WTC11 (cell line): ENCODE results near the gene CHPF. TPM values are rescaled to one million over a fixed set of nuclear protein-coding genes. Genes with fewer than 3 reads are reported as not detected.

Source experiments
- ATAC-seq: fragments of 200-7000 bp; cut with Tn5 transposase; 2 replicates; pipeline ENCODE4 v1.10.0; 2021; ENCODE audit warnings: mild to moderate bottlenecking, moderate library complexity
- CTCF ChIA-PET: fragments of 300-600 bp; sonication (Branson Sonifier 250); formaldehyde crosslinking; loops from one replicate; lab custom pipeline; 2021; ENCODE audit warnings: antibody characterized with exemption; lab: Charles Lee
- POLR2A ChIA-PET: fragments of 350-600 bp; sonication (Branson Sonifier 250); formaldehyde crosslinking; loops from one replicate; lab custom pipeline; 2021; ENCODE audit warnings: antibody characterized with exemption; lab: Charles Lee
- DNase-seq: peaks from one replicate; pipeline ENCODE4 v3.0.0; 2021; ENCODE audit warnings: low spot score
- H3K27ac Mint-ChIP-seq: 2 replicates; pipeline ENCODE4 v1.8.0; 2021; ENCODE audit warnings: mixed read lengths
- H3K27me3 Mint-ChIP-seq: 2 replicates; pipeline ENCODE4 v1.8.0; 2021; ENCODE audit warnings: low read depth, mild to moderate bottlenecking, moderate library complexity, mixed read lengths
- H3K36me3 Mint-ChIP-seq: 2 replicates; pipeline ENCODE4 v1.8.0; 2021; ENCODE audit warnings: mixed read lengths
- H3K4me1 Mint-ChIP-seq: 2 replicates; pipeline ENCODE4 v1.8.0; 2022; ENCODE audit warnings: mixed read lengths
- H3K4me3 Mint-ChIP-seq: 2 replicates; pipeline ENCODE4 v1.8.0; 2021; ENCODE audit warnings: mild to moderate bottlenecking, moderate library complexity, mixed read lengths
- H3K9me3 Mint-ChIP-seq: 2 replicates; pipeline ENCODE4 v1.8.0; 2021; ENCODE audit warnings: mixed read lengths
- ATF1 ChIP-seq: sonication (generic); formaldehyde crosslinking; IDR thresholded peaks from 2 replicates; pipeline ENCODE4 v1.8.1; 2023; ENCODE audit warnings: mild to moderate bottlenecking, moderate library complexity, missing genetic modification reagents
- CREB1 ChIP-seq: sonication (generic); formaldehyde crosslinking; IDR thresholded peaks from 2 replicates; pipeline ENCODE4 v1.8.0; 2023; ENCODE audit warnings: mild to moderate bottlenecking, missing genetic modification reagents
- ELF4 ChIP-seq: sonication (generic); formaldehyde crosslinking; IDR thresholded peaks from 2 replicates; pipeline ENCODE4 v1.8.1; 2022; ENCODE audit warnings: low read depth, mild to moderate bottlenecking, moderate library complexity, missing genetic modification reagents
- ETV6 ChIP-seq: sonication (generic); formaldehyde crosslinking; IDR thresholded peaks from 2 replicates; pipeline ENCODE4 v1.8.1; 2022; ENCODE audit warnings: mild to moderate bottlenecking, missing genetic modification reagents
- IRF2 ChIP-seq: sonication (generic); formaldehyde crosslinking; IDR thresholded peaks from 2 replicates; pipeline ENCODE4 v1.8.0; 2022; ENCODE audit warnings: low read depth, missing genetic modification reagents, borderline replicate concordance
- MXD4 ChIP-seq: fragments of 250-450 bp; sonication (Bioruptor Pico); IDR thresholded peaks from 2 replicates; pipeline ENCODE4 v1.8.0; 2021; ENCODE audit warnings: mild to moderate bottlenecking, moderate library complexity, borderline replicate concordance
- SOX15 ChIP-seq: fragments of 250-450 bp; sonication (Bioruptor Pico); IDR thresholded peaks from 2 replicates; pipeline ENCODE4 v1.9.0; 2021; ENCODE audit warnings: mild to moderate bottlenecking
- TEAD1 ChIP-seq: sonication (generic); formaldehyde crosslinking; IDR thresholded peaks from 2 replicates; pipeline ENCODE4 v1.8.0; 2022; ENCODE audit warnings: mild to moderate bottlenecking, missing genetic modification reagents
- ZNF138 ChIP-seq: sonication (generic); formaldehyde crosslinking; conservative IDR thresholded peaks from 2 replicates; pipeline ENCODE4 v1.8.1; 2022; ENCODE audit warnings: mild to moderate bottlenecking, moderate library complexity, missing genetic modification reagents
- total RNA-seq: library from RNA; stranded (reverse); gene quantifications from 3 replicates; pipeline ENCODE4 v1.2.3, GENCODE V29; 2021
- TF ChIP-seq, protein P1 (sequence below): fragments of 250-450 bp; sonication (Bioruptor Pico); IDR thresholded peaks from 2 replicates; pipeline ENCODE4 v1.9.0; 2021; ENCODE audit warnings: mild to moderate bottlenecking, borderline replicate concordance
- TF ChIP-seq, protein P2 (sequence below): sonication (generic); formaldehyde crosslinking; IDR thresholded peaks from 2 replicates; pipeline ENCODE4 v1.8.1; 2023; ENCODE audit warnings: mild to moderate bottlenecking, missing genetic modification reagents
- TF ChIP-seq, protein P3 (sequence below): fragments of 250-450 bp; sonication (Bioruptor Pico); IDR thresholded peaks from 2 replicates; pipeline ENCODE4 v1.8.0; 2021; ENCODE audit warnings: mild to moderate bottlenecking
- TF ChIP-seq, protein P4 (sequence below): sonication (generic); formaldehyde crosslinking; IDR thresholded peaks from 2 replicates; pipeline ENCODE4 v1.8.0; 2023; ENCODE audit warnings: mild to moderate bottlenecking, missing genetic modification reagents
- TF ChIP-seq, protein P5 (sequence below): fragments of 250-450 bp; sonication (Bioruptor Pico); conservative IDR thresholded peaks from 2 replicates; pipeline ENCODE4 v1.9.0; 2021; ENCODE audit warnings: mild to moderate bottlenecking

CHPF gene
- total RNA-seq, 1 experiment from 2014 or later: 97.0 TPM

DNA sequence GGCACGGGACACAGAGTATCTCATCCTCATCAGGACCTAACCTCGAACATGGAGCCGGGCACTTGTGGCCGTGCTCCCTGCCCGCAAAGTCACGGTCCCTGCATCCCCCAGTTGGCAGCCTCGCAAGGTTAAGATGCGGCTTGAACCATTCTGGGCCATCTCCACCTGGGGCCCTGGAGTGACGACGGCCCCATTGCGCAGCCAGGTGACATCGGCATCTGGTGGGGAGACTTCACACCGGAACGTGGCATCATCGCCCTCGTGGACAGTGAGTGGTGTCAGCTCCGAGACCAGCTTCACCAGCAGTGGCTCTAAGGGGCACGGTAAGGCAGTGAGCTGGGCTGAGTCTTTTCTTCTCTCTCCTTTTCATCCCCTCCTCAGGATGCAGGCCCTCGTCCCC is 12.8 kb upstream of the CHPF start:
- Mint-ChIP-seq H3K27me3 (peaks cover 25% of the 10 kb centered on the region), H3K4me3 (no peak overlapping the region), H3K27ac (no peak overlapping the region), H3K36me3 (peaks cover 8% of the 10 kb centered on the region; the same call in 1 of the 2 replicates), H3K4me1 (peaks cover 22% of the 10 kb centered on the region), H3K9me3 (no peaks in the 10 kb centered on the region)
- no peak for DNase-seq
- CTCF ChIA-PET: interaction anchor here (7.2 kb wide), 1 partner anchor 17 kb away, joined by 86 read pairs; no protein-coding TSS in a partner anchor
- TF ChIP-seq, protein P1, sequence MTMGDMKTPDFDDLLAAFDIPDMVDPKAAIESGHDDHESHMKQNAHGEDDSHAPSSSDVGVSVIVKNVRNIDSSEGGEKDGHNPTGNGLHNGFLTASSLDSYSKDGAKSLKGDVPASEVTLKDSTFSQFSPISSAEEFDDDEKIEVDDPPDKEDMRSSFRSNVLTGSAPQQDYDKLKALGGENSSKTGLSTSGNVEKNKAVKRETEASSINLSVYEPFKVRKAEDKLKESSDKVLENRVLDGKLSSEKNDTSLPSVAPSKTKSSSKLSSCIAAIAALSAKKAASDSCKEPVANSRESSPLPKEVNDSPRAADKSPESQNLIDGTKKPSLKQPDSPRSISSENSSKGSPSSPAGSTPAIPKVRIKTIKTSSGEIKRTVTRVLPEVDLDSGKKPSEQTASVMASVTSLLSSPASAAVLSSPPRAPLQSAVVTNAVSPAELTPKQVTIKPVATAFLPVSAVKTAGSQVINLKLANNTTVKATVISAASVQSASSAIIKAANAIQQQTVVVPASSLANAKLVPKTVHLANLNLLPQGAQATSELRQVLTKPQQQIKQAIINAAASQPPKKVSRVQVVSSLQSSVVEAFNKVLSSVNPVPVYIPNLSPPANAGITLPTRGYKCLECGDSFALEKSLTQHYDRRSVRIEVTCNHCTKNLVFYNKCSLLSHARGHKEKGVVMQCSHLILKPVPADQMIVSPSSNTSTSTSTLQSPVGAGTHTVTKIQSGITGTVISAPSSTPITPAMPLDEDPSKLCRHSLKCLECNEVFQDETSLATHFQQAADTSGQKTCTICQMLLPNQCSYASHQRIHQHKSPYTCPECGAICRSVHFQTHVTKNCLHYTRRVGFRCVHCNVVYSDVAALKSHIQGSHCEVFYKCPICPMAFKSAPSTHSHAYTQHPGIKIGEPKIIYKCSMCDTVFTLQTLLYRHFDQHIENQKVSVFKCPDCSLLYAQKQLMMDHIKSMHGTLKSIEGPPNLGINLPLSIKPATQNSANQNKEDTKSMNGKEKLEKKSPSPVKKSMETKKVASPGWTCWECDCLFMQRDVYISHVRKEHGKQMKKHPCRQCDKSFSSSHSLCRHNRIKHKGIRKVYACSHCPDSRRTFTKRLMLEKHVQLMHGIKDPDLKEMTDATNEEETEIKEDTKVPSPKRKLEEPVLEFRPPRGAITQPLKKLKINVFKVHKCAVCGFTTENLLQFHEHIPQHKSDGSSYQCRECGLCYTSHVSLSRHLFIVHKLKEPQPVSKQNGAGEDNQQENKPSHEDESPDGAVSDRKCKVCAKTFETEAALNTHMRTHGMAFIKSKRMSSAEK (CRISPR knock-in tag): no peak
- TF ChIP-seq ELF4 (CRISPR knock-in tag): no peak
- TF ChIP-seq SOX15 (CRISPR knock-in tag): no peak
- TF ChIP-seq, protein P2, sequence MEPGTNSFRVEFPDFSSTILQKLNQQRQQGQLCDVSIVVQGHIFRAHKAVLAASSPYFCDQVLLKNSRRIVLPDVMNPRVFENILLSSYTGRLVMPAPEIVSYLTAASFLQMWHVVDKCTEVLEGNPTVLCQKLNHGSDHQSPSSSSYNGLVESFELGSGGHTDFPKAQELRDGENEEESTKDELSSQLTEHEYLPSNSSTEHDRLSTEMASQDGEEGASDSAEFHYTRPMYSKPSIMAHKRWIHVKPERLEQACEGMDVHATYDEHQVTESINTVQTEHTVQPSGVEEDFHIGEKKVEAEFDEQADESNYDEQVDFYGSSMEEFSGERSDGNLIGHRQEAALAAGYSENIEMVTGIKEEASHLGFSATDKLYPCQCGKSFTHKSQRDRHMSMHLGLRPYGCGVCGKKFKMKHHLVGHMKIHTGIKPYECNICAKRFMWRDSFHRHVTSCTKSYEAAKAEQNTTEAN (CRISPR knock-in tag): no peak
- no peak for TF ChIP-seq IRF2 (CRISPR knock-in tag)
- no peak for TF ChIP-seq CREB1 (CRISPR knock-in tag)
- TF ChIP-seq ZNF138 (CRISPR knock-in tag): no peak
- TF ChIP-seq, protein P3, sequence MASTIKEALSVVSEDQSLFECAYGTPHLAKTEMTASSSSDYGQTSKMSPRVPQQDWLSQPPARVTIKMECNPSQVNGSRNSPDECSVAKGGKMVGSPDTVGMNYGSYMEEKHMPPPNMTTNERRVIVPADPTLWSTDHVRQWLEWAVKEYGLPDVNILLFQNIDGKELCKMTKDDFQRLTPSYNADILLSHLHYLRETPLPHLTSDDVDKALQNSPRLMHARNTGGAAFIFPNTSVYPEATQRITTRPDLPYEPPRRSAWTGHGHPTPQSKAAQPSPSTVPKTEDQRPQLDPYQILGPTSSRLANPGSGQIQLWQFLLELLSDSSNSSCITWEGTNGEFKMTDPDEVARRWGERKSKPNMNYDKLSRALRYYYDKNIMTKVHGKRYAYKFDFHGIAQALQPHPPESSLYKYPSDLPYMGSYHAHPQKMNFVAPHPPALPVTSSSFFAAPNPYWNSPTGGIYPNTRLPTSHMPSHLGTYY (CRISPR knock-in tag): no peak
- no peak for TF ChIP-seq MXD4 (CRISPR knock-in tag)
- TF ChIP-seq ETV6 (CRISPR knock-in tag): no peak
- no peak for TF ChIP-seq ATF1 (CRISPR knock-in tag)
- TF ChIP-seq TEAD1: no peak
- TF ChIP-seq, protein P4, sequence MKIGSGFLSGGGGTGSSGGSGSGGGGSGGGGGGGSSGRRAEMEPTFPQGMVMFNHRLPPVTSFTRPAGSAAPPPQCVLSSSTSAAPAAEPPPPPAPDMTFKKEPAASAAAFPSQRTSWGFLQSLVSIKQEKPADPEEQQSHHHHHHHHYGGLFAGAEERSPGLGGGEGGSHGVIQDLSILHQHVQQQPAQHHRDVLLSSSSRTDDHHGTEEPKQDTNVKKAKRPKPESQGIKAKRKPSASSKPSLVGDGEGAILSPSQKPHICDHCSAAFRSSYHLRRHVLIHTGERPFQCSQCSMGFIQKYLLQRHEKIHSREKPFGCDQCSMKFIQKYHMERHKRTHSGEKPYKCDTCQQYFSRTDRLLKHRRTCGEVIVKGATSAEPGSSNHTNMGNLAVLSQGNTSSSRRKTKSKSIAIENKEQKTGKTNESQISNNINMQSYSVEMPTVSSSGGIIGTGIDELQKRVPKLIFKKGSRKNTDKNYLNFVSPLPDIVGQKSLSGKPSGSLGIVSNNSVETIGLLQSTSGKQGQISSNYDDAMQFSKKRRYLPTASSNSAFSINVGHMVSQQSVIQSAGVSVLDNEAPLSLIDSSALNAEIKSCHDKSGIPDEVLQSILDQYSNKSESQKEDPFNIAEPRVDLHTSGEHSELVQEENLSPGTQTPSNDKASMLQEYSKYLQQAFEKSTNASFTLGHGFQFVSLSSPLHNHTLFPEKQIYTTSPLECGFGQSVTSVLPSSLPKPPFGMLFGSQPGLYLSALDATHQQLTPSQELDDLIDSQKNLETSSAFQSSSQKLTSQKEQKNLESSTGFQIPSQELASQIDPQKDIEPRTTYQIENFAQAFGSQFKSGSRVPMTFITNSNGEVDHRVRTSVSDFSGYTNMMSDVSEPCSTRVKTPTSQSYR (CRISPR knock-in tag): no peak
- TF ChIP-seq, protein P5, sequence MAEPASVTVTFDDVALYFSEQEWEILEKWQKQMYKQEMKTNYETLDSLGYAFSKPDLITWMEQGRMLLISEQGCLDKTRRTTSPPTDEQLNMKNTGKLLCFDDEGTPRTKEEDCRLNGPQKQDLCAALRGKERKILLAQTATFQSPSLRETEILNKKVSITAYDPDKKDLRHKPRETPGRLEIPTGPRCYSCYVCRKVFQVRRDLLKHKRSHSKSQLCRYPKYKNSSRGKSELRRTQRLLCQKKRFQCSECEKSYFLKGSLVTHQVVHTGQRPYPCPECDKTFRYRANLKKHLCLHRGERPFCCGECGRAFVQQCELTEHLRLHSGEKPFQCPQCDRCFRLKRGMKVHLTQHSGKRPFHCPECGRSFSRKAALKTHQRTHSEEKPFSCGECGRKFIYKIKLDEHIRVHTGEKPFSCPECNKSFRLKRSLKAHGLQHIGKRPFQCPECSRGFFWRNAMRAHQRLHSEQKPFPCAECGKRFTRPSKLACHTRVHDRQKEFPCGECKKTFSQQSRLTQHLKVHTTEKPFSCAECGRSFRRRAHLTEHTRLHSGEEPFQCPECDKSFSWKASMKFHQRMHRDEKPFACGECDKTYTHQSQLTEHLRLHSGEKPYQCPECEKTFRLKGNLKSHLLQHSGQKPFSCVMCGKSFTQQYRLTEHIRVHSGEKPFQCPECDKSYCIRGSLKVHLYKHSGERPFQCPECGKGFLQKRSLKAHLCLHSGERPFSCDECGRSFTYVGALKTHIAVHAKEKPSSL (CRISPR knock-in tag): no peak
- POLR2A ChIA-PET: interaction anchor here (0.7 kb wide), 1 partner anchor 11 kb away, joined by 3 read pairs; no protein-coding TSS in a partner anchor
- ATAC-seq: no peak
